K562 (cell line): Measurements from ENCODE around the gene CRYAB. TPM values are rescaled to one million over a fixed set of nuclear protein-coding genes. Genes with fewer than 3 reads are reported as not detected.

ENCODE experiments used
- ATAC-seq: fragments of 200-7000 bp; cut with Tn5 transposase; 3 replicates; pipeline ENCODE4 v1.9.1; 2020; ENCODE audit warnings: moderate library complexity
- BruUV-seq: library from RNA; stranded (reverse); fragments of 400-500 nt; replicated peaks from 2 replicates; lab custom pipeline; 2021; lab: Mats Ljungman, UMichigan
- CTCF ChIA-PET: fragments of 300-600 bp; formaldehyde crosslinking; extraction: SDS; loops from one replicate; lab custom pipeline; 2021; ENCODE audit warnings: low intra/inter-chr PET ratio; lab: Yijun Ruan, JAX
- POLR2A ChIA-PET: fragments of 300-600, 350-650 bp; sonication (Branson Sonifier 250); formaldehyde crosslinking; extraction: SDS; loops from one replicate; lab custom pipeline; 2021; ENCODE audit warnings: antibody characterized with exemption, inconsistent platforms; lab: Yijun Ruan, JAX
- DNase-seq, 4 experiments: peaks; one replicate each; pipeline versions ENCODE4 v3.0.0 to v3.0.0-alpha.2; 2011 to 2018; ENCODE audit warnings: low spot score in 3 of 4, mixed read lengths in 3 of 4; ENCODE audit errors: extremely low read depth in 1 of 4
- FAIRE-seq: peaks from 2 replicates; lab custom pipeline; 2011; peaks lifted over from hg19 to GRCh38; lab: Jason Lieb, UNC
- H2AFZ ChIP-seq: 2 replicates; pipeline ENCODE4 v1.6.0; 2011; ENCODE audit warnings: low read depth, low read length, control low read depth, inconsistent platforms
- H3K27ac ChIP-seq: fragments of 200-600 bp; 3 replicates; pipeline ENCODE4 v1.8.0; 2011; ENCODE audit warnings: low read depth, mild to moderate bottlenecking, control low read depth, inconsistent platforms, low read length, moderate library complexity, mixed read lengths; ENCODE audit errors: extremely low read depth
- H3K27me3 ChIP-seq, 2 experiments: fragments of 300-600 bp in 1 of 2; 2 replicates in 1 of 2; 3 replicates in 1 of 2; pipeline versions ENCODE4 v1.6.0 to v1.8.0; 2011; ENCODE audit warnings: inconsistent platforms in 2 of 2, low read length in 2 of 2, mild to moderate bottlenecking in 1 of 2, mixed read lengths in 1 of 2, moderate library complexity in 1 of 2; ENCODE audit not compliant: control insufficient read depth in 2 of 2, insufficient read depth in 2 of 2
- H3K36me3 ChIP-seq: fragments of 300-600 bp; 3 replicates; pipeline ENCODE4 v1.8.0; 2011; ENCODE audit warnings: mild to moderate bottlenecking, low read length, inconsistent platforms; ENCODE audit not compliant: control insufficient read depth, insufficient read depth
- H3K4me1 ChIP-seq, 2 experiments: fragments of 200-600 bp in 1 of 2; replicated peaks in 1 of 2; 2 replicates in 1 of 2; 3 replicates in 1 of 2; pipeline versions ENCODE4 v1.5.1 to v1.8.0; 2011; ENCODE audit warnings: inconsistent platforms in 2 of 2, low read length in 2 of 2, mild to moderate bottlenecking in 1 of 2, mixed read lengths in 1 of 2, moderate library complexity in 1 of 2; ENCODE audit not compliant: control insufficient read depth in 2 of 2, insufficient read depth in 2 of 2
- H3K4me2 ChIP-seq: 2 replicates; pipeline ENCODE4 v1.6.1; 2011; ENCODE audit warnings: low read length, control low read depth, inconsistent platforms, mixed read lengths; ENCODE audit not compliant: insufficient read depth
- H3K4me3 ChIP-seq: fragments of 200-600 bp; sonication (generic), shearing (Covaris generic); 2 replicates; pipeline ENCODE4 v1.5.1; 2016; ENCODE audit warnings: control low read depth, inconsistent platforms
- H3K79me2 ChIP-seq: fragments of 200-600 bp; 3 replicates; pipeline ENCODE4 v1.8.0; 2011; ENCODE audit warnings: low read length, inconsistent platforms; ENCODE audit not compliant: control insufficient read depth, insufficient read depth
- H3K9ac ChIP-seq, 2 experiments: 2 replicates each; pipeline versions ENCODE4 v1.6.0 to v1.6.1; 2011; ENCODE audit warnings: low read depth in 2 of 2, low read length in 2 of 2, control low read depth in 1 of 2, inconsistent platforms in 1 of 2, mild to moderate bottlenecking in 1 of 2, mixed read lengths in 1 of 2; ENCODE audit not compliant: insufficient read depth in 1 of 2
- H3K9me1 ChIP-seq: one replicate; pipeline ENCODE4 v1.6.0; 2011; ENCODE audit warnings: inconsistent platforms, mild to moderate bottlenecking, low read length, moderate library complexity; ENCODE audit not compliant: control insufficient read depth, insufficient read depth
- H3K9me3 ChIP-seq: replicated peaks from 2 replicates; pipeline ENCODE4 v1.5.1; 2011; ENCODE audit warnings: low read depth, low read length, inconsistent platforms; ENCODE audit not compliant: control insufficient read depth, insufficient read depth
- H4K20me1 ChIP-seq: replicated peaks from 2 replicates; pipeline ENCODE4 v1.6.1; 2011; ENCODE audit warnings: low read length, inconsistent platforms, mixed read lengths; ENCODE audit not compliant: control insufficient read depth, insufficient read depth
- ARID1B ChIP-seq: fragments of 450-650 bp; IDR thresholded peaks from 2 replicates; pipeline ENCODE4 v1.6.1; 2016; ENCODE audit warnings: antibody characterized with exemption, mild to moderate bottlenecking, inconsistent platforms
- ATF3 ChIP-seq, 2 experiments: fragments of 450-650 bp in 1 of 2; sonication (generic) in 1 of 2; formaldehyde crosslinking in 1 of 2; IDR thresholded peaks in 1 of 2; conservative IDR thresholded peaks in 1 of 2; 2 replicates each; pipeline versions ENCODE4 v1.6.1 to v1.8.1; 2016 to 2023; ENCODE audit warnings: mild to moderate bottlenecking in 2 of 2, moderate library complexity in 2 of 2, inconsistent platforms in 1 of 2, missing genetic modification reagents in 1 of 2
- CREM ChIP-seq: IDR thresholded peaks from 2 replicates; pipeline ENCODE4 v1.6.1; 2014; ENCODE audit warnings: antibody characterized with exemption, low read depth
- DPF2 ChIP-seq: fragments of 450-650 bp; IDR thresholded peaks from 2 replicates; pipeline ENCODE4 v1.6.1; 2016
- ETV5 ChIP-seq: sonication (generic); formaldehyde crosslinking; IDR thresholded peaks from 2 replicates; pipeline ENCODE4 v1.4.0; 2020; ENCODE audit warnings: low read depth, mild to moderate bottlenecking, missing genetic modification reagents
- EZH2 ChIP-seq: IDR thresholded peaks from 2 replicates; pipeline ENCODE4 v1.6.1; 2012; ENCODE audit warnings: low read depth, mild to moderate bottlenecking, inconsistent platforms, low read length, borderline replicate concordance
- FOXK2 ChIP-seq, 2 experiments: fragments of 450-650 bp; IDR thresholded peaks in 1 of 2; conservative IDR thresholded peaks in 1 of 2; 2 replicates each; pipeline ENCODE4 v1.6.1; 2016; ENCODE audit warnings: low read depth in 2 of 2, mild to moderate bottlenecking in 1 of 2
- GATA2 ChIP-seq: sonication (generic); formaldehyde crosslinking; IDR thresholded peaks from 2 replicates; pipeline ENCODE4 v1.4.0; 2020; ENCODE audit warnings: mild to moderate bottlenecking, missing genetic modification reagents
- JUND ChIP-seq, 2 experiments: IDR thresholded peaks; 2 replicates in 1 of 2; 3 replicates in 1 of 2; pipeline ENCODE4 v1.6.1; 2011; ENCODE audit warnings: borderline replicate concordance in 2 of 2, low read depth in 2 of 2, low read length in 2 of 2, improper control_type of control experiment in 1 of 2, missing biosample characterization in 1 of 2, missing genetic modification characterization in 1 of 2, missing genetic modification reagents in 1 of 2
- LARP7 ChIP-seq: fragments of 450-650 bp; IDR thresholded peaks from 2 replicates; pipeline ENCODE4 v1.6.1; 2016
- NR1H2 ChIP-seq: sonication (generic); formaldehyde crosslinking; IDR thresholded peaks from 2 replicates; pipeline ENCODE4 v1.4.0; 2020; ENCODE audit warnings: mild to moderate bottlenecking, missing genetic modification reagents
- NR3C1 ChIP-seq: sonication (generic); formaldehyde crosslinking; IDR thresholded peaks from 2 replicates; pipeline ENCODE4 v1.8.1; 2022; ENCODE audit warnings: missing genetic modification reagents
- PCBP2 ChIP-seq: fragments of 200-400 bp; formaldehyde crosslinking; IDR thresholded peaks from 2 replicates; pipeline ENCODE4 v1.6.1; 2018; ENCODE audit warnings: low read length, low read depth, mild to moderate bottlenecking, moderate library complexity; ENCODE audit not compliant: poor library complexity, severe bottlenecking
- SMARCE1 ChIP-seq: fragments of 450-650 bp; IDR thresholded peaks from 2 replicates; pipeline ENCODE4 v1.7.1; 2016; ENCODE audit warnings: mild to moderate bottlenecking
- SPI1 ChIP-seq: IDR thresholded peaks from 2 replicates; pipeline ENCODE4 v1.6.1; 2011; ENCODE audit warnings: low read depth, low read length, control low read depth, borderline replicate concordance
- ZNF12 ChIP-seq: sonication (generic); formaldehyde crosslinking; IDR thresholded peaks from 2 replicates; pipeline ENCODE4 v1.4.0; 2020; ENCODE audit warnings: mild to moderate bottlenecking, missing genetic modification reagents
- WGBS: fragments of 100-300 bp; shearing (Covaris generic); methylation state at CpG from one replicate; pipeline ENCODE4 v1.1.6; 2016; ENCODE audit warnings: low coverage, mixed read lengths; ENCODE audit not compliant: insufficient coverage; ENCODE audit errors: missing lambda C conversion rate; 5-methylcytosine and 5-hydroxymethylcytosine counted together
- in situ Hi-C: fragments of 300-500 bp; cut with MboI; formaldehyde crosslinking; loops from 4 replicates; pipeline ENCODE4 v1.15.0; 2018; ENCODE audit warnings: inconsistent platforms, mixed read lengths
- intact Hi-C: fragments of 100-400 bp; cut with micrococcal nuclease; formaldehyde crosslinking; loops from 2 replicates; pipeline ENCODE4 v1.14.2; 2022
- polyA plus RNA-seq, 8 experiments: library from polyadenylated mRNA; depleted of rRNA in 4 of 8; stranded (reverse) in 5 of 8; unstranded in 3 of 8; fragments of >200 nt; fragmentation: Nextera tagmentation in 2 of 8; fragmentation: Illumina TruSeq in 1 of 8; extraction: Ambion mirVana in 2 of 8; extraction: Trizol in 1 of 8; gene quantifications; 2 replicates each; pipeline versions ENCODE4 v1.2.1 to v1.2.3, GENCODE V29; 2011 to 2014; ENCODE audit warnings: inconsistent platforms in 1 of 8, missing spikeins in 1 of 8
- total RNA-seq, 7 experiments: library from RNA; depleted of rRNA in 6 of 7; stranded (reverse); fragments of >200 nt in 6 of 7; fragmentation: Illumina TruSeq in 2 of 7; extraction: Trizol in 2 of 7; gene quantifications; 2 replicates each; pipeline versions ENCODE4 v1.2.1 to v1.2.3, GENCODE V29; 2011 to 2021; ENCODE audit warnings: low replicate concordance in 1 of 7
- TF ChIP-seq, protein P1 (sequence below): fragments of 450-650 bp; IDR thresholded peaks from 2 replicates; pipeline ENCODE4 v1.6.1; 2018; ENCODE audit not compliant: partially characterized antibody

CRYAB gene
- total and polyA plus RNA-seq, 9 of the 15 experiments (the other 6 are each of a cell fraction or from before 2014, with no cell fraction given): 0.83 to 7.5 (median 3.6) TPM

GRCh38 chr11:111938687-111939160, 27.2 kb upstream of the CRYAB start:
- POLR2A ChIA-PET: interaction anchor here (0.6 to 4.2 kb wide), 4 partner anchors 10 to 45 kb away, joined by 3 to 20 read pairs (median 3); no protein-coding TSS in a partner anchor
- CTCF ChIA-PET: no interaction called here
- 15% methylated on average over 7 of the region's 7 CpGs for WGBS
- DNase-seq (peak in 2 of 4 experiments; percentile 32 to 56), ATAC-seq (peak; percentile 52), FAIRE-seq (peak; percentile 74)
- Histone ChIP-seq H3K9me1 (no peaks in the 10 kb centered on the region), H3K36me3 (no peaks in the 10 kb centered on the region), H3K9me3 (no peaks in the 10 kb centered on the region), H2AFZ (peak overlapping the region; percentile 75), H3K79me2 (peaks cover 8% of the 10 kb centered on the region; the same call in 2 of the 3 replicates), H3K27ac (peak overlapping the region; percentile 62; the same call in 2 of the 3 replicates), H3K4me2 (peak overlapping the region; percentile 96), H3K27me3 (no peaks in the 10 kb centered on the region), H3K4me3 (no peak overlapping the region), H3K9ac (peak overlapping the region; percentile 44 to 77; a peak in 2 of 4 replicates), H3K4me1 (peaks cover 22 to 31% of the 10 kb centered on the region in 2 experiments), H4K20me1 (no peaks in the 10 kb centered on the region)
- intact Hi-C loops: no loop called here
- TSS peak; percentile 34 for BruUV-seq
- in situ Hi-C loops: no loop called here
- no peak for TF ChIP-seq LARP7
- TF ChIP-seq DPF2: 0 out of 2 replicates have a peak, but pooled peaks have one; percentile 45
- TF ChIP-seq FOXK2 (conservative IDR thresholded peaks at IDR 0.05 in 1 of 2, IDR thresholded peaks at IDR 0.05 in 1 of 2; ENCODE audit: low read depth in 2 of 2): 0 out of 4 replicates have a peak, but pooled peaks of 1 of the 2 experiments have one; percentile 44
- no peak for TF ChIP-seq NR3C1 (CRISPR knock-in tag)
- TF ChIP-seq GATA2 (CRISPR knock-in tag): no peak
- TF ChIP-seq ETV5 (CRISPR knock-in tag): peak; percentile 39; the same call in 1 of the 2 replicates
- TF ChIP-seq SPI1: peak; percentile 84
- 0 out of 2 replicates have a peak, but pooled peaks have one; percentile 29 for TF ChIP-seq CREM
- peak; percentile 87 for TF ChIP-seq SMARCE1
- no peak for TF ChIP-seq EZH2
- TF ChIP-seq ATF3 (IDR thresholded peaks at IDR 0.05): peak; percentile 70
- TF ChIP-seq ATF3 (CRISPR knock-in tag; conservative IDR thresholded peaks at IDR 0.05): 0 out of 2 replicates have a peak, but pooled peaks have one; percentile 20
- TF ChIP-seq JUND (IDR thresholded peaks at IDR 0.05; ENCODE audit: borderline replicate concordance, low read depth, low read length): peak; percentile 83
- TF ChIP-seq JUND (tag; IDR thresholded peaks at IDR 0.05; ENCODE audit: borderline replicate concordance, low read depth, low read length): peak; percentile 78; the same call in 2 of the 3 replicates
- 0 out of 2 replicates have a peak, but pooled peaks have one; percentile 75 for TF ChIP-seq ZNF12 (CRISPR knock-in tag)
- no peak for TF ChIP-seq PCBP2
- TF ChIP-seq ARID1B: peak; percentile 47; the same call in 1 of the 2 replicates
- TF ChIP-seq NR1H2 (CRISPR knock-in tag): 0 out of 2 replicates have a peak, but pooled peaks have one; percentile 55
- TF ChIP-seq, protein P1, sequence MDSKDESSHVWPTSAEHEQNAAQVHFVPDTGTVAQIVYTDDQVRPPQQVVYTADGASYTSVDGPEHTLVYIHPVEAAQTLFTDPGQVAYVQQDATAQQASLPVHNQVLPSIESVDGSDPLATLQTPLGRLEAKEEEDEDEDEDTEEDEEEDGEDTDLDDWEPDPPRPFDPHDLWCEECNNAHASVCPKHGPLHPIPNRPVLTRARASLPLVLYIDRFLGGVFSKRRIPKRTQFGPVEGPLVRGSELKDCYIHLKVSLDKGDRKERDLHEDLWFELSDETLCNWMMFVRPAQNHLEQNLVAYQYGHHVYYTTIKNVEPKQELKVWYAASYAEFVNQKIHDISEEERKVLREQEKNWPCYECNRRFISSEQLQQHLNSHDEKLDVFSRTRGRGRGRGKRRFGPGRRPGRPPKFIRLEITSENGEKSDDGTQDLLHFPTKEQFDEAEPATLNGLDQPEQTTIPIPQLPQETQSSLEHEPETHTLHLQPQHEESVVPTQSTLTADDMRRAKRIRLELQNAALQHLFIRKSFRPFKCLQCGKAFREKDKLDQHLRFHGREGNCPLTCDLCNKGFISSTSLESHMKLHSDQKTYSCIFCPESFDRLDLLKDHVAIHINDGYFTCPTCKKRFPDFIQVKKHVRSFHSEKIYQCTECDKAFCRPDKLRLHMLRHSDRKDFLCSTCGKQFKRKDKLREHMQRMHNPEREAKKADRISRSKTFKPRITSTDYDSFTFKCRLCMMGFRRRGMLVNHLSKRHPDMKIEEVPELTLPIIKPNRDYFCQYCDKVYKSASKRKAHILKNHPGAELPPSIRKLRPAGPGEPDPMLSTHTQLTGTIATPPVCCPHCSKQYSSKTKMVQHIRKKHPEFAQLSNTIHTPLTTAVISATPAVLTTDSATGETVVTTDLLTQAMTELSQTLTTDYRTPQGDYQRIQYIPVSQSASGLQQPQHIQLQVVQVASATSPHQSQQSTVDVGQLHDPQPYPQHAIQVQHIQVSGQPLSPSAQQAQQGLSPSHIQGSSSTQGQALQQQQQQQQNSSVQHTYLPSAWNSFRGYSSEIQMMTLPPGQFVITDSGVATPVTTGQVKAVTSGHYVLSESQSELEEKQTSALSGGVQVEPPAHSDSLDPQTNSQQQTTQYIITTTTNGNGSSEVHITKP: peak; percentile 32
